K562 (cell line): ENCODE results near the gene LRP2BP. TPM values are rescaled to one million over a fixed set of nuclear protein-coding genes. Genes with fewer than 3 reads are reported as not detected.

Source experiments
- ATAC-seq: fragments of 200-7000 bp; cut with Tn5 transposase; 3 replicates; pipeline ENCODE4 v1.9.1; 2020; ENCODE audit warnings: moderate library complexity
- BruUV-seq: library from RNA; stranded (reverse); fragments of 400-500 nt; replicated peaks from 2 replicates; lab custom pipeline; 2021; lab: Mats Ljungman, UMichigan
- CTCF ChIA-PET: fragments of 300-600 bp; formaldehyde crosslinking; extraction: SDS; loops from one replicate; lab custom pipeline; 2021; ENCODE audit warnings: low intra/inter-chr PET ratio; lab: Yijun Ruan, JAX
- POLR2A ChIA-PET: fragments of 300-600, 350-650 bp; sonication (Branson Sonifier 250); formaldehyde crosslinking; extraction: SDS; loops from one replicate; lab custom pipeline; 2021; ENCODE audit warnings: antibody characterized with exemption, inconsistent platforms; lab: Yijun Ruan, JAX
- DNase-seq, 4 experiments: peaks; one replicate each; pipeline versions ENCODE4 v3.0.0 to v3.0.0-alpha.2; 2011 to 2018; ENCODE audit warnings: low spot score in 3 of 4, mixed read lengths in 3 of 4; ENCODE audit errors: extremely low read depth in 1 of 4
- FAIRE-seq: peaks from 2 replicates; lab custom pipeline; 2011; peaks lifted over from hg19 to GRCh38; lab: Jason Lieb, UNC
- H2AFZ ChIP-seq: 2 replicates; pipeline ENCODE4 v1.6.0; 2011; ENCODE audit warnings: low read depth, low read length, control low read depth, inconsistent platforms
- H3K27ac ChIP-seq: fragments of 200-600 bp; 3 replicates; pipeline ENCODE4 v1.8.0; 2011; ENCODE audit warnings: low read depth, mild to moderate bottlenecking, control low read depth, inconsistent platforms, low read length, moderate library complexity, mixed read lengths; ENCODE audit errors: extremely low read depth
- H3K27me3 ChIP-seq, 2 experiments: fragments of 300-600 bp in 1 of 2; 2 replicates in 1 of 2; 3 replicates in 1 of 2; pipeline versions ENCODE4 v1.6.0 to v1.8.0; 2011; ENCODE audit warnings: inconsistent platforms in 2 of 2, low read length in 2 of 2, mild to moderate bottlenecking in 1 of 2, mixed read lengths in 1 of 2, moderate library complexity in 1 of 2; ENCODE audit not compliant: control insufficient read depth in 2 of 2, insufficient read depth in 2 of 2
- H3K36me3 ChIP-seq: fragments of 300-600 bp; 3 replicates; pipeline ENCODE4 v1.8.0; 2011; ENCODE audit warnings: mild to moderate bottlenecking, low read length, inconsistent platforms; ENCODE audit not compliant: control insufficient read depth, insufficient read depth
- H3K4me1 ChIP-seq, 2 experiments: fragments of 200-600 bp in 1 of 2; replicated peaks in 1 of 2; 2 replicates in 1 of 2; 3 replicates in 1 of 2; pipeline versions ENCODE4 v1.5.1 to v1.8.0; 2011; ENCODE audit warnings: inconsistent platforms in 2 of 2, low read length in 2 of 2, mild to moderate bottlenecking in 1 of 2, mixed read lengths in 1 of 2, moderate library complexity in 1 of 2; ENCODE audit not compliant: control insufficient read depth in 2 of 2, insufficient read depth in 2 of 2
- H3K4me2 ChIP-seq: 2 replicates; pipeline ENCODE4 v1.6.1; 2011; ENCODE audit warnings: low read length, control low read depth, inconsistent platforms, mixed read lengths; ENCODE audit not compliant: insufficient read depth
- H3K4me3 ChIP-seq: fragments of 200-600 bp; sonication (generic), shearing (Covaris generic); 2 replicates; pipeline ENCODE4 v1.5.1; 2016; ENCODE audit warnings: control low read depth, inconsistent platforms
- H3K79me2 ChIP-seq: fragments of 200-600 bp; 3 replicates; pipeline ENCODE4 v1.8.0; 2011; ENCODE audit warnings: low read length, inconsistent platforms; ENCODE audit not compliant: control insufficient read depth, insufficient read depth
- H3K9ac ChIP-seq, 2 experiments: 2 replicates each; pipeline versions ENCODE4 v1.6.0 to v1.6.1; 2011; ENCODE audit warnings: low read depth in 2 of 2, low read length in 2 of 2, control low read depth in 1 of 2, inconsistent platforms in 1 of 2, mild to moderate bottlenecking in 1 of 2, mixed read lengths in 1 of 2; ENCODE audit not compliant: insufficient read depth in 1 of 2
- H3K9me1 ChIP-seq: one replicate; pipeline ENCODE4 v1.6.0; 2011; ENCODE audit warnings: inconsistent platforms, mild to moderate bottlenecking, low read length, moderate library complexity; ENCODE audit not compliant: control insufficient read depth, insufficient read depth
- H3K9me3 ChIP-seq: replicated peaks from 2 replicates; pipeline ENCODE4 v1.5.1; 2011; ENCODE audit warnings: low read depth, low read length, inconsistent platforms; ENCODE audit not compliant: control insufficient read depth, insufficient read depth
- H4K20me1 ChIP-seq: replicated peaks from 2 replicates; pipeline ENCODE4 v1.6.1; 2011; ENCODE audit warnings: low read length, inconsistent platforms, mixed read lengths; ENCODE audit not compliant: control insufficient read depth, insufficient read depth
- CBX8 ChIP-seq: fragments of 200-600 bp; sonication (generic); IDR thresholded peaks from 2 replicates; pipeline ENCODE4 v1.6.1; 2012; ENCODE audit warnings: borderline replicate concordance, mixed run types, low read depth, mild to moderate bottlenecking, moderate library complexity, mixed read lengths, low read length, control low read depth, inconsistent platforms; ENCODE audit not compliant: poor library complexity, severe bottlenecking; ENCODE audit errors: extremely low read depth
- DPF2 ChIP-seq: fragments of 450-650 bp; IDR thresholded peaks from 2 replicates; pipeline ENCODE4 v1.6.1; 2016
- GATAD2B ChIP-seq: fragments of 450-650 bp; IDR thresholded peaks from 2 replicates; pipeline ENCODE4 v1.6.1; 2017; ENCODE audit warnings: mild to moderate bottlenecking, borderline replicate concordance
- MEF2D ChIP-seq: conservative IDR thresholded peaks from 2 replicates; pipeline ENCODE4 v1.6.1; 2016; ENCODE audit warnings: low read depth, missing genetic modification characterization, missing compliant biosample characterization
- RBBP5 ChIP-seq: fragments of 200-600 bp; sonication (generic); IDR thresholded peaks from 2 replicates; pipeline ENCODE4 v1.6.1; 2012; ENCODE audit warnings: borderline replicate concordance, mild to moderate bottlenecking, low read length, control low read depth, inconsistent platforms; ENCODE audit not compliant: insufficient read depth, poor library complexity, severe bottlenecking
- RBM25 ChIP-seq: fragments of 200-400 bp; formaldehyde crosslinking; IDR thresholded peaks from 2 replicates; pipeline ENCODE4 v1.6.1; 2018; ENCODE audit warnings: low read length, low read depth, moderate library complexity; ENCODE audit not compliant: severe bottlenecking
- SREBF1 ChIP-seq: fragments of 150-350 bp; IDR thresholded peaks from 2 replicates; pipeline ENCODE4 v1.6.1; 2014; ENCODE audit warnings: antibody characterized with exemption, low read depth, low read length, borderline replicate concordance
- SUPT5H ChIP-seq: fragments of 450-650 bp; IDR thresholded peaks from 2 replicates; pipeline ENCODE4 v1.6.1; 2016
- ZNF77 ChIP-seq: fragments of 250-450 bp; sonication (Bioruptor Pico); IDR thresholded peaks from 2 replicates; pipeline ENCODE4 v1.5.0; 2020
- WGBS: fragments of 100-300 bp; shearing (Covaris generic); methylation state at CpG from one replicate; pipeline ENCODE4 v1.1.6; 2016; ENCODE audit warnings: low coverage, mixed read lengths; ENCODE audit not compliant: insufficient coverage; ENCODE audit errors: missing lambda C conversion rate; 5-methylcytosine and 5-hydroxymethylcytosine counted together
- in situ Hi-C: fragments of 300-500 bp; cut with MboI; formaldehyde crosslinking; loops from 4 replicates; pipeline ENCODE4 v1.15.0; 2018; ENCODE audit warnings: inconsistent platforms, mixed read lengths
- intact Hi-C: fragments of 100-400 bp; cut with micrococcal nuclease; formaldehyde crosslinking; loops from 2 replicates; pipeline ENCODE4 v1.14.2; 2022
- polyA plus RNA-seq, 8 experiments: library from polyadenylated mRNA; depleted of rRNA in 4 of 8; stranded (reverse) in 5 of 8; unstranded in 3 of 8; fragments of >200 nt; fragmentation: Nextera tagmentation in 2 of 8; fragmentation: Illumina TruSeq in 1 of 8; extraction: Ambion mirVana in 2 of 8; extraction: Trizol in 1 of 8; gene quantifications; 2 replicates each; pipeline versions ENCODE4 v1.2.1 to v1.2.3, GENCODE V29; 2011 to 2014; ENCODE audit warnings: inconsistent platforms in 1 of 8, missing spikeins in 1 of 8
- total RNA-seq, 7 experiments: library from RNA; depleted of rRNA in 6 of 7; stranded (reverse); fragments of >200 nt in 6 of 7; fragmentation: Illumina TruSeq in 2 of 7; extraction: Trizol in 2 of 7; gene quantifications; 2 replicates each; pipeline versions ENCODE4 v1.2.1 to v1.2.3, GENCODE V29; 2011 to 2021; ENCODE audit warnings: low replicate concordance in 1 of 7
- TF ChIP-seq, protein P1 (sequence below): fragments of 450-650 bp; IDR thresholded peaks from 2 replicates; pipeline ENCODE4 v1.6.1; 2016
- TF ChIP-seq, protein P2 (sequence below): fragments of 450-650 bp; IDR thresholded peaks from 2 replicates; pipeline ENCODE4 v1.6.1; 2016; ENCODE audit warnings: missing biosample characterization, missing genetic modification characterization
- TF ChIP-seq, protein P3 (sequence below): fragments of 450-650 bp; conservative IDR thresholded peaks from 2 replicates; pipeline ENCODE4 v1.6.1; 2016; ENCODE audit warnings: missing genetic modification characterization, low read depth, mild to moderate bottlenecking, control low read depth, missing compliant biosample characterization

LRP2BP gene
- total and polyA plus RNA-seq, 9 of the 15 experiments (the other 6 are each of a cell fraction or from before 2014, with no cell fraction given) = 0.42 to 2.1 (median 0.62) TPM

DNA sequence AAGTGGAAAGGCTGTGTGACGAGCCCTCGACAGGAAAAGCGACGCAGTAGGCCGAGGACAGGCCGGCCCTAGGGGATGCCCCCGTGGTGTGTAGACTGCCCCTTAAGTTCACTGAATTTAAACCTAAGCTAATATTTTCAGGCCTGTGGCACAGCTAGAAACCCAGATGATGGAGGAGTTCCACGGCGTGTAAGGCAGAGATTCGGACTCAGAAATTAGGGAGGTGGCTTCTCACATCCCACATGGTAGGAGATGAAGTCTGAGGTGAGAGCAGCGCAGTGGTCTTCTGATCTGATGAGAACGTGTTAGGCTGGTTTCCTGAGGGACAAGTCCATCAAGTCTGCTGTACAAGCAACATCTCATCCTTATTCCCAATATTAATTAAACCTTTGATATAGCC, 7.8 kb downstream of the LRP2BP start:
- Histone ChIP-seq H3K9me3 (no peaks in the 10 kb centered on the region), H3K4me2 (no peak overlapping the region), H3K9ac (peak overlapping the region in 1 of 2 experiments; percentile 40; a peak in 1 of 4 replicates), H3K9me1 (no peaks in the 10 kb centered on the region), H4K20me1 (no peaks in the 10 kb centered on the region), H2AFZ (no peak overlapping the region), H3K36me3 (no peaks in the 10 kb centered on the region; the same call in 2 of the 3 replicates), H3K27ac (no peak overlapping the region), H3K79me2 (no peaks in the 10 kb centered on the region), H3K27me3 (no peaks in the 10 kb centered on the region), H3K4me3 (no peak overlapping the region), H3K4me1 (peaks cover 10 to 16% of the 10 kb centered on the region in 2 experiments; a peak in 3 of 5 replicates)
- intact Hi-C loops = no loop called here
- 92% methylated on average over 12 of the region's 12 CpGs for WGBS
- FAIRE-seq = no peak
- no peak for DNase-seq
- ATAC-seq = no peak
- POLR2A ChIA-PET = interaction anchor here (0.6 to 0.7 kb wide), 2 partner anchors 16 to 150 kb away, joined by 3 read pairs; no protein-coding TSS in a partner anchor
- CTCF ChIA-PET = no interaction called here
- no TSS peak for BruUV-seq
- in situ Hi-C loops = no loop called here
- TF ChIP-seq RBBP5 (no peak), ZNF77 (CRISPR knock-in tag) (no peak), CBX8 (no peak), SREBF1 (no peak), RBM25 (no peak), GATAD2B (no peak), DPF2 (no peak), SUPT5H (no peak), MEF2D (tag) (no peak)
- TF ChIP-seq, protein P1, sequence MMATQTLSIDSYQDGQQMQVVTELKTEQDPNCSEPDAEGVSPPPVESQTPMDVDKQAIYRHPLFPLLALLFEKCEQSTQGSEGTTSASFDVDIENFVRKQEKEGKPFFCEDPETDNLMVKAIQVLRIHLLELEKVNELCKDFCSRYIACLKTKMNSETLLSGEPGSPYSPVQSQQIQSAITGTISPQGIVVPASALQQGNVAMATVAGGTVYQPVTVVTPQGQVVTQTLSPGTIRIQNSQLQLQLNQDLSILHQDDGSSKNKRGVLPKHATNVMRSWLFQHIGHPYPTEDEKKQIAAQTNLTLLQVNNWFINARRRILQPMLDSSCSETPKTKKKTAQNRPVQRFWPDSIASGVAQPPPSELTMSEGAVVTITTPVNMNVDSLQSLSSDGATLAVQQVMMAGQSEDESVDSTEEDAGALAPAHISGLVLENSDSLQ = no peak
- TF ChIP-seq, protein P2, sequence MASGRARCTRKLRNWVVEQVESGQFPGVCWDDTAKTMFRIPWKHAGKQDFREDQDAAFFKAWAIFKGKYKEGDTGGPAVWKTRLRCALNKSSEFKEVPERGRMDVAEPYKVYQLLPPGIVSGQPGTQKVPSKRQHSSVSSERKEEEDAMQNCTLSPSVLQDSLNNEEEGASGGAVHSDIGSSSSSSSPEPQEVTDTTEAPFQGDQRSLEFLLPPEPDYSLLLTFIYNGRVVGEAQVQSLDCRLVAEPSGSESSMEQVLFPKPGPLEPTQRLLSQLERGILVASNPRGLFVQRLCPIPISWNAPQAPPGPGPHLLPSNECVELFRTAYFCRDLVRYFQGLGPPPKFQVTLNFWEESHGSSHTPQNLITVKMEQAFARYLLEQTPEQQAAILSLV (tag) = no peak
- TF ChIP-seq, protein P3, sequence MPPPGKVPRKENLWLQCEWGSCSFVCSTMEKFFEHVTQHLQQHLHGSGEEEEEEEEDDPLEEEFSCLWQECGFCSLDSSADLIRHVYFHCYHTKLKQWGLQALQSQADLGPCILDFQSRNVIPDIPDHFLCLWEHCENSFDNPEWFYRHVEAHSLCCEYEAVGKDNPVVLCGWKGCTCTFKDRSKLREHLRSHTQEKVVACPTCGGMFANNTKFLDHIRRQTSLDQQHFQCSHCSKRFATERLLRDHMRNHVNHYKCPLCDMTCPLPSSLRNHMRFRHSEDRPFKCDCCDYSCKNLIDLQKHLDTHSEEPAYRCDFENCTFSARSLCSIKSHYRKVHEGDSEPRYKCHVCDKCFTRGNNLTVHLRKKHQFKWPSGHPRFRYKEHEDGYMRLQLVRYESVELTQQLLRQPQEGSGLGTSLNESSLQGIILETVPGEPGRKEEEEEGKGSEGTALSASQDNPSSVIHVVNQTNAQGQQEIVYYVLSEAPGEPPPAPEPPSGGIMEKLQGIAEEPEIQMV (tag) = no peak
- TF ChIP-seq, all 486 proteins: peak for 0
